HepG2 (cell line): Measurements from ENCODE around the gene SEMA6B. TPM values are rescaled to one million over a fixed set of nuclear protein-coding genes. Genes with fewer than 3 reads are reported as not detected.
"Not testable (repeated sequence)": the region's sequence is repeated elsewhere in the genome, so short reads cannot be mapped to it uniquely, and the experiment has no call there.

Experiments used
- ATAC-seq: fragments of 200-7000 bp; cut with Tn5 transposase; 3 replicates; pipeline ENCODE4 v1.9.1; 2020; ENCODE audit warnings: mild to moderate bottlenecking, moderate library complexity
- BruUV-seq: library from RNA; stranded (reverse); fragments of 400-500 nt; replicated peaks from 2 replicates; lab custom pipeline; 2021; lab: Mats Ljungman, UMichigan
- CTCF ChIA-PET: fragments of 300-600 bp; formaldehyde crosslinking; extraction: SDS; loops from one replicate; lab custom pipeline; 2021; ENCODE audit warnings: low total read pairs, inconsistent platforms, low intra/inter-chr PET ratio; lab: Yijun Ruan, JAX
- POLR2A ChIA-PET: fragments of 350-600 bp; sonication (Branson Sonifier 250); formaldehyde crosslinking; loops from one replicate; lab custom pipeline; 2020; ENCODE audit warnings: antibody characterized with exemption, inconsistent platforms; lab: Yijun Ruan, JAX
- DNase-seq: peaks from one replicate; pipeline ENCODE4 v3.0.0-alpha.2; 2015; ENCODE audit warnings: low spot score
- FAIRE-seq: peaks from 3 replicates; lab custom pipeline; 2011; peaks lifted over from hg19 to GRCh38; lab: Jason Lieb, UNC
- H2AFZ ChIP-seq: one replicate; pipeline ENCODE4 v1.6.1; 2011; ENCODE audit warnings: low read length, inconsistent platforms
- H3K27ac ChIP-seq: fragments of 300-600 bp; 3 replicates; pipeline ENCODE4 v1.8.0; 2011; ENCODE audit warnings: mixed run types, mild to moderate bottlenecking, mixed read lengths, low read length, inconsistent platforms; ENCODE audit not compliant: insufficient read depth; ENCODE audit errors: extremely low read length
- H3K27me3 ChIP-seq, 2 experiments: fragments of 200-600 bp in 1 of 2; 2 replicates in 1 of 2; 3 replicates in 1 of 2; pipeline versions ENCODE4 v1.6.0 to v1.8.0; 2011; ENCODE audit warnings: low read length in 2 of 2, mild to moderate bottlenecking in 2 of 2, moderate library complexity in 2 of 2, inconsistent platforms in 1 of 2; ENCODE audit not compliant: insufficient read depth in 2 of 2, control insufficient read depth in 1 of 2
- H3K36me3 ChIP-seq, 2 experiments: fragments of 200-600 bp in 1 of 2; replicated peaks in 1 of 2; 2 replicates in 1 of 2; 3 replicates in 1 of 2; pipeline versions ENCODE4 v1.5.1 to v1.8.0; 2011; ENCODE audit warnings: low read length in 2 of 2, inconsistent platforms in 1 of 2; ENCODE audit not compliant: insufficient read depth in 2 of 2, control insufficient read depth in 1 of 2
- H3K4me1 ChIP-seq: 2 replicates; pipeline ENCODE4 v1.5.1; 2012; ENCODE audit warnings: low read length, inconsistent platforms; ENCODE audit not compliant: insufficient read depth
- H3K4me2 ChIP-seq: 2 replicates; pipeline ENCODE4 v1.6.0; 2011; ENCODE audit warnings: low read depth, low read length, inconsistent platforms
- H3K4me3 ChIP-seq, 3 experiments: fragments of 200-600 bp in 1 of 3; sonication (generic), shearing (Covaris generic) in 1 of 3; replicated peaks in 1 of 3; 2 replicates each; pipeline ENCODE4 v1.5.1; 2011 to 2016; ENCODE audit warnings: low read length in 3 of 3, inconsistent platforms in 2 of 3, low read depth in 2 of 3, mild to moderate bottlenecking in 2 of 3, control low read depth in 1 of 3, mixed read lengths in 1 of 3; ENCODE audit not compliant: insufficient read depth in 1 of 3
- H3K79me2 ChIP-seq: one replicate; pipeline ENCODE4 v1.6.1; 2011; ENCODE audit warnings: low read length, inconsistent platforms; ENCODE audit not compliant: insufficient read depth
- H3K9ac ChIP-seq: 2 replicates; pipeline ENCODE4 v1.6.0; 2011; ENCODE audit warnings: mild to moderate bottlenecking, low read depth, low read length, inconsistent platforms; ENCODE audit not compliant: insufficient read depth
- H3K9me3 ChIP-seq: 2 replicates; pipeline ENCODE4 v1.5.1; 2012; ENCODE audit warnings: mild to moderate bottlenecking, low read length
- H4K20me1 ChIP-seq: 2 replicates; pipeline ENCODE4 v1.6.0; 2011; ENCODE audit warnings: inconsistent platforms, mild to moderate bottlenecking, low read length, moderate library complexity; ENCODE audit not compliant: insufficient read depth
- WGBS: methylation state at CpG from one replicate; pipeline ENCODE4 v1.1.6; 2017; ENCODE audit warnings: low lambda C conversion rate; 5-methylcytosine and 5-hydroxymethylcytosine counted together
- in situ Hi-C: cut with HindIII; loops from 2 replicates; pipeline ENCODE4 v1.10.0; 2017; ENCODE audit warnings: low pct_unique_long_range_greater_than_20kb; ENCODE audit not compliant: extremely low pct_ligation_motif_present
- intact Hi-C: fragments of 100-400 bp; cut with micrococcal nuclease; formaldehyde crosslinking; loops from one replicate; pipeline ENCODE4 v1.10.0; 2022; ENCODE audit not compliant: unreplicated experiment
- polyA plus RNA-seq, 8 experiments: library from polyadenylated mRNA; depleted of rRNA in 3 of 8; stranded (reverse) in 7 of 8; unstranded in 1 of 8; fragments of >200 nt; fragmentation: Illumina TruSeq in 4 of 8; extraction: Trizol in 4 of 8; gene quantifications; 2 replicates each; pipeline versions ENCODE4 v1.2.1 to v1.2.3, GENCODE V29; 2011 to 2016; ENCODE audit warnings: low read depth in 4 of 8, missing spikeins in 1 of 8, mixed read lengths in 1 of 8; ENCODE audit not compliant: insufficient read depth in 1 of 8
- total RNA-seq, 5 experiments: library from RNA; depleted of rRNA; stranded (reverse); fragments of >200 nt; fragmentation: Illumina TruSeq; extraction: Trizol; gene quantifications; 2 replicates each; pipeline ENCODE4 v1.2.3, GENCODE V29; 2016; ENCODE audit warnings: low read depth in 1 of 5

The SEMA6B gene
- total and polyA plus RNA-seq, 2 of the 13 experiments (the other 11 are each of a cell fraction or from before 2014, with no cell fraction given): 45.5 to 67.1 TPM

GRCh38 chr19:4563562-4563961, 4.1 kb upstream of the SEMA6B start:
- in situ Hi-C loops, H3K4me1 ChIP-seq, H3K9me3 ChIP-seq, DNase-seq, H3K4me3 ChIP-seq, H3K4me2 ChIP-seq, H3K36me3 ChIP-seq, H2AFZ ChIP-seq, BruUV-seq, POLR2A ChIA-PET, ATAC-seq, H3K27ac ChIP-seq, FAIRE-seq, H3K27me3 ChIP-seq, CTCF ChIA-PET, intact Hi-C loops, H3K9ac ChIP-seq: not testable (repeated sequence)
- Histone ChIP-seq H3K79me2 (peaks cover 36% of the 10 kb centered on the region), H4K20me1 (peaks cover 21% of the 10 kb centered on the region)
- WGBS: 93% methylated on average over 5 of the region's 5 CpGs

- ATAC-seq, H3K27me3 ChIP-seq, H3K27ac ChIP-seq, in situ Hi-C loops, CTCF ChIA-PET, intact Hi-C loops, DNase-seq, H3K4me2 ChIP-seq, H3K4me3 ChIP-seq, FAIRE-seq, POLR2A ChIA-PET, H3K9ac ChIP-seq, H3K9me3 ChIP-seq, H3K4me1 ChIP-seq, BruUV-seq, H2AFZ ChIP-seq: not testable (repeated sequence)
- Histone ChIP-seq H4K20me1 (peaks cover 10% of the 10 kb centered on the region; the same call in 1 of the 2 replicates), H3K36me3 (peaks cover 2 to 12% of the 10 kb centered on the region in 2 experiments; a peak in 2 of 5 replicates), H3K79me2 (peaks cover 27% of the 10 kb centered on the region)
- WGBS: 97% methylated on average over 7 of the region's 7 CpGs
Measured at GRCh38 chr19:4562085-4562484, 2.6 kb upstream of the SEMA6B start.
